IMR-90 (cell line): Measurements from ENCODE around the gene RNF224. TPM values are rescaled to one million over a fixed set of nuclear protein-coding genes. Genes with fewer than 3 reads are reported as not detected.

Experiments used
- ATAC-seq: fragments of 200-7000 bp; cut with Tn5 transposase; 2 replicates; pipeline ENCODE4 v1.9.1; 2020; ENCODE audit warnings: low read depth, mild to moderate bottlenecking, moderate library complexity
- BruUV-seq: library from RNA; stranded (reverse); fragments of 400-500 nt; replicated peaks from 2 replicates; lab custom pipeline; 2021; lab: Mats Ljungman, UMichigan
- CTCF ChIA-PET: fragments of 300-600 bp; formaldehyde crosslinking; extraction: SDS; loops from one replicate; lab custom pipeline; 2021; ENCODE audit warnings: antibody characterized with exemption; lab: Yijun Ruan, JAX
- POLR2A ChIA-PET: fragments of 300-600 bp; sonication (Branson Sonifier 250); formaldehyde crosslinking; loops from one replicate; lab custom pipeline; 2022; ENCODE audit warnings: antibody characterized with exemption; ENCODE audit not compliant: unreplicated experiment; lab: Charles Lee
- DNase-seq: peaks from one replicate; pipeline ENCODE4 v3.0.0; 2013
- H2AFZ ChIP-seq: replicated peaks from 2 replicates; pipeline ENCODE3; 2013; ENCODE audit warnings: low read length, mild to moderate bottlenecking; ENCODE audit not compliant: poor library complexity
- H2AK5ac ChIP-seq: 2 replicates; pipeline ENCODE4 v1.6.1; 2013; ENCODE audit warnings: low read depth, low read length, inconsistent platforms
- H2AK9ac ChIP-seq: replicated peaks from 2 replicates; pipeline ENCODE3; 2013; ENCODE audit warnings: mild to moderate bottlenecking, low read depth, low read length, moderate library complexity; ENCODE audit not compliant: poor library complexity
- H2BK120ac ChIP-seq: 2 replicates; pipeline ENCODE4 v1.6.1; 2013; ENCODE audit warnings: low read depth, low read length, inconsistent platforms
- H2BK15ac ChIP-seq: 3 replicates; pipeline ENCODE4 v1.6.1; 2013; ENCODE audit warnings: low read depth, low read length, inconsistent platforms
- H2BK20ac ChIP-seq: 2 replicates; pipeline ENCODE4 v1.6.1; 2013; ENCODE audit warnings: low read depth, mild to moderate bottlenecking, inconsistent platforms, low read length, moderate library complexity
- H2BK5ac ChIP-seq: 2 replicates; pipeline ENCODE4 v1.6.1; 2013; ENCODE audit warnings: mild to moderate bottlenecking, low read depth, low read length, inconsistent platforms; ENCODE audit not compliant: poor library complexity, severe bottlenecking
- H3K14ac ChIP-seq: replicated peaks from 2 replicates; pipeline ENCODE4 v1.6.1; 2013; ENCODE audit warnings: low read depth, low read length, inconsistent platforms
- H3K18ac ChIP-seq: 2 replicates; pipeline ENCODE4 v1.6.1; 2013; ENCODE audit warnings: low read depth, low read length, control low read depth
- H3K23ac ChIP-seq: 2 replicates; pipeline ENCODE4 v1.6.1; 2013; ENCODE audit warnings: low read depth, low read length, inconsistent platforms
- H3K27ac ChIP-seq: 2 replicates; pipeline ENCODE4 v1.5.1; 2013; ENCODE audit warnings: mild to moderate bottlenecking, control low read depth, low read length; ENCODE audit not compliant: insufficient read depth
- H3K27me3 ChIP-seq: 2 replicates; pipeline ENCODE4 v1.6.1; 2013; ENCODE audit warnings: low read length; ENCODE audit not compliant: control insufficient read depth, insufficient read depth
- H3K36me3 ChIP-seq: 2 replicates; pipeline ENCODE4 v1.6.1; 2013; ENCODE audit warnings: low read length, mixed read lengths; ENCODE audit not compliant: control insufficient read depth, insufficient read depth
- H3K4ac ChIP-seq: 2 replicates; pipeline ENCODE4 v1.6.1; 2013; ENCODE audit warnings: low read depth, low read length, inconsistent platforms
- H3K4me1 ChIP-seq: 2 replicates; pipeline ENCODE4 v1.6.1; 2013; ENCODE audit warnings: low read length, mixed read lengths; ENCODE audit not compliant: control insufficient read depth, insufficient read depth
- H3K4me2 ChIP-seq: 2 replicates; pipeline ENCODE4 v1.6.1; 2013; ENCODE audit warnings: low read depth, mild to moderate bottlenecking, control low read depth, low read length, moderate library complexity
- H3K4me3 ChIP-seq: 2 replicates; pipeline ENCODE4 v1.5.1; 2013; ENCODE audit warnings: low read depth, mild to moderate bottlenecking, control low read depth, low read length, moderate library complexity; ENCODE audit not compliant: insufficient read depth
- H3K56ac ChIP-seq: 2 replicates; pipeline ENCODE4 v1.6.1; 2013; ENCODE audit warnings: low read length, inconsistent platforms; ENCODE audit not compliant: insufficient read depth; ENCODE audit errors: extremely low read depth
- H3K79me1 ChIP-seq, 2 experiments: 2 replicates each; pipeline ENCODE4 v1.6.1; 2013; ENCODE audit warnings: low read length in 2 of 2, inconsistent platforms in 1 of 2, low read depth in 1 of 2
- H3K9ac ChIP-seq: 2 replicates; pipeline ENCODE4 v1.6.1; 2013; ENCODE audit warnings: low read depth, low read length, control low read depth
- H3K9me1 ChIP-seq: 2 replicates; pipeline ENCODE4 v1.6.1; 2013; ENCODE audit warnings: low read length, inconsistent platforms; ENCODE audit not compliant: insufficient read depth
- H3K9me3 ChIP-seq: 2 replicates; pipeline ENCODE4 v1.6.1; 2013; ENCODE audit warnings: low read length; ENCODE audit not compliant: control insufficient read depth, insufficient read depth
- H4K20me1 ChIP-seq: 2 replicates; pipeline ENCODE4 v1.6.1; 2013; ENCODE audit warnings: low read length, inconsistent platforms; ENCODE audit not compliant: insufficient read depth
- H4K5ac ChIP-seq: 2 replicates; pipeline ENCODE4 v1.6.1; 2013; ENCODE audit warnings: mild to moderate bottlenecking, low read depth, low read length, control low read depth
- H4K8ac ChIP-seq, 2 experiments: 2 replicates each; pipeline ENCODE4 v1.6.1; 2013; ENCODE audit warnings: low read depth in 2 of 2, low read length in 2 of 2, control low read depth in 1 of 2, inconsistent platforms in 1 of 2
- H4K91ac ChIP-seq: 2 replicates; pipeline ENCODE4 v1.6.1; 2013; ENCODE audit warnings: low read depth, low read length, inconsistent platforms; ENCODE audit not compliant: insufficient read depth
- BHLHE40 ChIP-seq: fragments of 150-350 bp; IDR thresholded peaks from 2 replicates; pipeline ENCODE4 v1.6.1; 2016; ENCODE audit warnings: mild to moderate bottlenecking, low read depth, low read length
- CEBPB ChIP-seq: IDR thresholded peaks from 2 replicates; pipeline ENCODE4 v1.6.1; 2012; ENCODE audit warnings: low read depth, low read length, improper control_type of control experiment
- CHD1 ChIP-seq: IDR thresholded peaks from 2 replicates; pipeline ENCODE4 v1.6.1; 2012; ENCODE audit warnings: low read depth, low read length, improper control_type of control experiment
- FOS ChIP-seq: fragments of 150-350 bp; IDR thresholded peaks from 2 replicates; pipeline ENCODE4 v1.6.1; 2016; ENCODE audit warnings: low read depth, low read length
- MXI1 ChIP-seq: IDR thresholded peaks from 2 replicates; pipeline ENCODE4 v1.6.1; 2012; ENCODE audit warnings: low read depth, mild to moderate bottlenecking, low read length, moderate library complexity, borderline replicate concordance
- RAD21 ChIP-seq: IDR thresholded peaks from 2 replicates; pipeline ENCODE4 v1.6.1; 2012; ENCODE audit warnings: low read length, improper control_type of control experiment
- RCOR1 ChIP-seq: IDR thresholded peaks from 2 replicates; pipeline ENCODE4 v1.6.1; 2012; ENCODE audit warnings: mild to moderate bottlenecking, low read length, improper control_type of control experiment; ENCODE audit not compliant: insufficient replicate concordance
- RFX5 ChIP-seq: IDR thresholded peaks from 2 replicates; pipeline ENCODE4 v1.8.0; 2012; ENCODE audit warnings: low read depth, mild to moderate bottlenecking, low read length, moderate library complexity
- WGBS, 2 experiments: methylation state at CpG; one replicate each; pipeline versions ENCODE4 v1.1.5 to v1.1.7; 2013; ENCODE audit warnings: missing lambda C conversion rate in 2 of 2; ENCODE audit not compliant: insufficient read length in 1 of 2; ENCODE audit errors: extremely low coverage in 2 of 2; 5-methylcytosine and 5-hydroxymethylcytosine counted together
- dilution Hi-C: fragments of 300-500 bp; cut with HindIII; formaldehyde crosslinking; loops from one replicate; pipeline ENCODE4 v1.14.3; 2018; ENCODE audit warnings: low sequenced_read_pairs; ENCODE audit not compliant: unreplicated experiment
- in situ Hi-C: fragments of 300-500 bp; cut with MboI; formaldehyde crosslinking; loops from 3 replicates; pipeline ENCODE4 v1.14.3; 2019; ENCODE audit warnings: low sequenced_read_pairs, inconsistent platforms, mixed read lengths
- intact Hi-C: fragments of 100-400 bp; cut with micrococcal nuclease; formaldehyde crosslinking; loops from 2 replicates; pipeline ENCODE4 v1.10.0; 2022
- polyA plus RNA-seq, 3 experiments: library from polyadenylated mRNA; depleted of rRNA; stranded (reverse); fragments of >200 nt; gene quantifications; 2 replicates each; pipeline ENCODE4 v1.2.3, GENCODE V29; 2012; ENCODE audit warnings: low replicate concordance in 1 of 3
- total RNA-seq: library from RNA; depleted of rRNA; stranded (reverse); fragments of >200 nt; gene quantifications from 2 replicates; pipeline ENCODE4 v1.2.3, GENCODE V29; 2012
- TF ChIP-seq, protein P1 (sequence below): conservative IDR thresholded peaks from 2 replicates; pipeline ENCODE4 v1.5.1; 2012; ENCODE audit warnings: mild to moderate bottlenecking, low read depth, low read length, improper control_type of control experiment
- TF ChIP-seq, protein P2 (sequence below): fragments of 150-350 bp; IDR thresholded peaks from 2 replicates; pipeline ENCODE4 v1.6.1; 2016; ENCODE audit warnings: low read depth, mild to moderate bottlenecking, low read length, moderate library complexity, borderline replicate concordance
- TF ChIP-seq, protein P3 (sequence below): fragments of 150-350 bp; IDR thresholded peaks from 2 replicates; pipeline ENCODE4 v1.6.1; 2017; ENCODE audit warnings: mild to moderate bottlenecking, antibody characterized with exemption, low read length, low read depth

The RNF224 gene
- total and polyA plus RNA-seq, 2 of the 4 experiments (the other 2 are of a cell fraction): not detected

DNA sequence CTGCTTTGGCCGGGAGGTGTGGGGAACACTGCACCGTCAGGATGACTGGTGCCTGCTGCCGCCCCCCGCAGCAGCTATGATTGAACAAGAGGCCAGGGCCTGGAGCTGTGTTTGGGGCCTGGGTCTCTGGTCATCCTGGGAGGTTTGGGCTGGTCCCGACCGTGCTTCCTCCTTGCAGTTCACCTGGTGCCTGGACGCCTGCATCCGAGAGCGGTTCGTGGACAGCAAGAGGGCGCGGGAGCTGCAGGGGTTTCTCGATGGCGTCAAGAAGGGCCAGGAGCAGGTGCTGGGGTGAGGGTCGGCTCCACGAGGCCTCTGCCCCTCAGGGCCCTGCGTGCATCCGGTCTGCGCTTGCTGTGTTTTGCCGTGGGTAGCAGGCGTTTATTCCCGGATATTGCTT, 36.8 kb downstream of the RNF224 start:
- Histone ChIP-seq H2BK5ac (no peak overlapping the region), H3K36me3 (peaks cover 51% of the 10 kb centered on the region), H2BK120ac (no peak overlapping the region), H3K14ac (no peak overlapping the region), H3K9ac (no peak overlapping the region), H3K4me3 (no peak overlapping the region), H2AK9ac (no peak overlapping the region), H3K18ac (no peak overlapping the region), H3K79me1 (peaks cover 10 to 41% of the 10 kb centered on the region in 2 experiments), H3K23ac (no peak overlapping the region), H2BK15ac (no peak overlapping the region), H2AK5ac (no peak overlapping the region), H4K8ac (no peak overlapping the region), H4K91ac (no peak overlapping the region), H4K20me1 (peaks cover 15% of the 10 kb centered on the region), H3K9me3 (no peaks in the 10 kb centered on the region), H3K56ac (no peak overlapping the region), H3K4me1 (peaks cover 7% of the 10 kb centered on the region), H3K4me2 (no peak overlapping the region), H3K9me1 (peaks cover 6% of the 10 kb centered on the region), H3K4ac (no peak overlapping the region), H3K27ac (no peak overlapping the region), H4K5ac (no peak overlapping the region), H2AFZ (no peak overlapping the region), H2BK20ac (no peak overlapping the region), H3K27me3 (no peaks in the 10 kb centered on the region)
- ATAC-seq (no peak), DNase-seq (no peak)
- intact Hi-C loops (no loop called here), in situ Hi-C loops (no loop called here), dilution Hi-C loops (no loop called here)
- ChIA-PET POLR2A (no interaction called here), CTCF (no interaction called here)
- BruUV-seq: no TSS peak
- TF ChIP-seq CHD1 (no peak), CEBPB (no peak), MXI1 (no peak), RFX5 (no peak), FOS (no peak), BHLHE40 (no peak), RAD21 (no peak), RCOR1 (no peak)
- TF ChIP-seq, protein P1, sequence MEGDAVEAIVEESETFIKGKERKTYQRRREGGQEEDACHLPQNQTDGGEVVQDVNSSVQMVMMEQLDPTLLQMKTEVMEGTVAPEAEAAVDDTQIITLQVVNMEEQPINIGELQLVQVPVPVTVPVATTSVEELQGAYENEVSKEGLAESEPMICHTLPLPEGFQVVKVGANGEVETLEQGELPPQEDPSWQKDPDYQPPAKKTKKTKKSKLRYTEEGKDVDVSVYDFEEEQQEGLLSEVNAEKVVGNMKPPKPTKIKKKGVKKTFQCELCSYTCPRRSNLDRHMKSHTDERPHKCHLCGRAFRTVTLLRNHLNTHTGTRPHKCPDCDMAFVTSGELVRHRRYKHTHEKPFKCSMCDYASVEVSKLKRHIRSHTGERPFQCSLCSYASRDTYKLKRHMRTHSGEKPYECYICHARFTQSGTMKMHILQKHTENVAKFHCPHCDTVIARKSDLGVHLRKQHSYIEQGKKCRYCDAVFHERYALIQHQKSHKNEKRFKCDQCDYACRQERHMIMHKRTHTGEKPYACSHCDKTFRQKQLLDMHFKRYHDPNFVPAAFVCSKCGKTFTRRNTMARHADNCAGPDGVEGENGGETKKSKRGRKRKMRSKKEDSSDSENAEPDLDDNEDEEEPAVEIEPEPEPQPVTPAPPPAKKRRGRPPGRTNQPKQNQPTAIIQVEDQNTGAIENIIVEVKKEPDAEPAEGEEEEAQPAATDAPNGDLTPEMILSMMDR: no peak
- TF ChIP-seq, protein P2, sequence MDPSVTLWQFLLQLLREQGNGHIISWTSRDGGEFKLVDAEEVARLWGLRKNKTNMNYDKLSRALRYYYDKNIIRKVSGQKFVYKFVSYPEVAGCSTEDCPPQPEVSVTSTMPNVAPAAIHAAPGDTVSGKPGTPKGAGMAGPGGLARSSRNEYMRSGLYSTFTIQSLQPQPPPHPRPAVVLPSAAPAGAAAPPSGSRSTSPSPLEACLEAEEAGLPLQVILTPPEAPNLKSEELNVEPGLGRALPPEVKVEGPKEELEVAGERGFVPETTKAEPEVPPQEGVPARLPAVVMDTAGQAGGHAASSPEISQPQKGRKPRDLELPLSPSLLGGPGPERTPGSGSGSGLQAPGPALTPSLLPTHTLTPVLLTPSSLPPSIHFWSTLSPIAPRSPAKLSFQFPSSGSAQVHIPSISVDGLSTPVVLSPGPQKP: no peak
- TF ChIP-seq, protein P3, sequence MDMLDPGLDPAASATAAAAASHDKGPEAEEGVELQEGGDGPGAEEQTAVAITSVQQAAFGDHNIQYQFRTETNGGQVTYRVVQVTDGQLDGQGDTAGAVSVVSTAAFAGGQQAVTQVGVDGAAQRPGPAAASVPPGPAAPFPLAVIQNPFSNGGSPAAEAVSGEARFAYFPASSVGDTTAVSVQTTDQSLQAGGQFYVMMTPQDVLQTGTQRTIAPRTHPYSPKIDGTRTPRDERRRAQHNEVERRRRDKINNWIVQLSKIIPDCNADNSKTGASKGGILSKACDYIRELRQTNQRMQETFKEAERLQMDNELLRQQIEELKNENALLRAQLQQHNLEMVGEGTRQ: no peak
- 97% methylated on average over 14 of the region's 22 CpGs; no CpG with 5 or more reads in 1 of the 2 experiments for WGBS, 2 experiments
